Keratinocyte (primary cell): ENCODE measurements around the gene OSTF1.

Source experiments
- EZH2 ChIP-seq: IDR thresholded peaks from one replicate; pipeline ENCODE4 v1.6.1; 2012; ENCODE audit warnings: inconsistent platforms, mild to moderate bottlenecking, low read length, moderate library complexity
- TF ChIP-seq, protein P1 (sequence below), 3 experiments: IDR thresholded peaks in 1 of 3; conservative IDR thresholded peaks in 1 of 3; optimal IDR thresholded peaks in 1 of 3; 2 replicates in 2 of 3; 3 replicates in 1 of 3; pipeline versions ENCODE3 to v1.5.1; 2011; ENCODE audit warnings: low read length in 3 of 3, mild to moderate bottlenecking in 3 of 3, moderate library complexity in 2 of 3, control low read depth in 1 of 3, inconsistent platforms in 1 of 3; ENCODE audit not compliant: insufficient read depth in 2 of 3; ENCODE audit errors: extremely low read depth in 1 of 3

DNA sequence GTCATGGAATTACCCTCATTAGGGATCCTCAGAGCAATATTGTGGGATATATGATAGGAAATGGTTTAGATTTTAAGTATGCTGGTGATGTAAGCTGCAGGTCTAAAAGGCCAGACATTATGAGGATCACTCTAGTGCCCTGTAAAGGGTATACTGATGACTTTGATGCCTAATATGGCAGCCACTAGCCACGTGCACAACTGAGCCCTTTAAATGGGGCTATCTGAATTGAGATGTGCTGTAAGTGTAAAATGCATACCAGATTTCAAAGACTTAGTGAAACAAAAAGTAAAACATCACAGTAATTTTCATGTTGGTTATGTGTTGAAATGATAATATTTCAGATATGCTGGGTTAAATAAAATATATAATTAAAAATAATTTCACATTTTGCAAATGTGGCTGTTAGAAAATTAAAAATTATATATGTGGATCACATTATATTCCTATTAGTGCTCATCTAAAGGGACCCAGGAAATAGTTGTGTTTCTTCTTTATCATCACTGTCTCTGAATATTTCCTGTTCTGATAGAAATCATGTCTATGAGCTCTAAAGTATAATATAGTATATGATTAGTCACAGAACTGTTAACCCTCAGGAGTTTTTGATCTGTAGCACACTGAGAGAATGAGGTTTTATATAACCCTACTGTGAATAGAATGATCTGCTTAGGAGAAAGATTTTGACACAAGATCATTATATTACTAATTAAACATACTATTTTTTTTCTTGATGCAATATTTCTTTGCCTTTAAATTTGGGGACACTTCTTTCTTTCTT lies 50.1 kb downstream of the OSTF1 start:
- TF ChIP-seq, protein P1, sequence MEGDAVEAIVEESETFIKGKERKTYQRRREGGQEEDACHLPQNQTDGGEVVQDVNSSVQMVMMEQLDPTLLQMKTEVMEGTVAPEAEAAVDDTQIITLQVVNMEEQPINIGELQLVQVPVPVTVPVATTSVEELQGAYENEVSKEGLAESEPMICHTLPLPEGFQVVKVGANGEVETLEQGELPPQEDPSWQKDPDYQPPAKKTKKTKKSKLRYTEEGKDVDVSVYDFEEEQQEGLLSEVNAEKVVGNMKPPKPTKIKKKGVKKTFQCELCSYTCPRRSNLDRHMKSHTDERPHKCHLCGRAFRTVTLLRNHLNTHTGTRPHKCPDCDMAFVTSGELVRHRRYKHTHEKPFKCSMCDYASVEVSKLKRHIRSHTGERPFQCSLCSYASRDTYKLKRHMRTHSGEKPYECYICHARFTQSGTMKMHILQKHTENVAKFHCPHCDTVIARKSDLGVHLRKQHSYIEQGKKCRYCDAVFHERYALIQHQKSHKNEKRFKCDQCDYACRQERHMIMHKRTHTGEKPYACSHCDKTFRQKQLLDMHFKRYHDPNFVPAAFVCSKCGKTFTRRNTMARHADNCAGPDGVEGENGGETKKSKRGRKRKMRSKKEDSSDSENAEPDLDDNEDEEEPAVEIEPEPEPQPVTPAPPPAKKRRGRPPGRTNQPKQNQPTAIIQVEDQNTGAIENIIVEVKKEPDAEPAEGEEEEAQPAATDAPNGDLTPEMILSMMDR (optimal IDR thresholded peaks at IDR 0.05 in 1 of 3, IDR thresholded peaks at IDR 0.05 in 1 of 3, conservative IDR thresholded peaks at IDR 0.05 in 1 of 3; ENCODE audit: extremely low read depth in 1 of 3, insufficient read depth in 2 of 3, low read length in 3 of 3): no peak
- TF ChIP-seq EZH2: no peak
